Iris pigment epithelial cell (primary cell): Measurements from ENCODE around the gene AVPR1B.

ENCODE experiments used
- DNase-seq: peaks from one replicate; pipeline ENCODE4 v3.0.0-alpha.2; 2011; ENCODE audit warnings: low read depth

The AVPR1B gene

DNA sequence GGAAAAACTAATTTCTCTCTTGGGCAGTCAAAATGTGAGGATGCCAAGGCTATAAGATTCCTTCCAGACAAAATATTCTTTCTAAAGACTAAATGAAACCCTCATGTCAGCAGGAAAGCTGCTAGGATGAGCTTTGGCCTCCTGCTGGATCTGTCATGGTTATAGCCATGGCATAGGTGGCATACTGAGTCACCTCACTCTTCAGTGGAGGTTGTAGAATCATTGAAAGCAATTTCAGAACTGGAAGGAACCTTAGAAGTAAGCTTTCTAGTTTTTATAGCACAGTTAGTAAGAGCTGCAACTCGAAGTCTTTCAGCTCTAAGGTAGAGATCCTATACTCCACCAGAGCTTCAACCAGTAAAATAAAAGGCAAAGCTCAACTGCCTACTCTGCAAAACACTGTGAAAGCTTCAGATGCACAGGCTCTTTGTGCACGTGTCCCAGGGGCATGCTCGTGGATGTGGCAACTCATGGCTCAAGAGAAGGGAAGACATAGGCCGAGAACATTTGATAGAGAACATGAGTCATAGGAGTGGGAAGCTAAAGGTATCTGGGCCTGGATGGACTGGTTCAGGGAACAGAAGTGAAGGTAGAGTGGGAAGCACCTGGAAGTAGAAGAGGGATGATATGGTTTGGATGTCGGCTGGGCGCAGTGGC, 5.8 kb downstream of the AVPR1B start:
- peak; percentile 10 for DNase-seq

DNA sequence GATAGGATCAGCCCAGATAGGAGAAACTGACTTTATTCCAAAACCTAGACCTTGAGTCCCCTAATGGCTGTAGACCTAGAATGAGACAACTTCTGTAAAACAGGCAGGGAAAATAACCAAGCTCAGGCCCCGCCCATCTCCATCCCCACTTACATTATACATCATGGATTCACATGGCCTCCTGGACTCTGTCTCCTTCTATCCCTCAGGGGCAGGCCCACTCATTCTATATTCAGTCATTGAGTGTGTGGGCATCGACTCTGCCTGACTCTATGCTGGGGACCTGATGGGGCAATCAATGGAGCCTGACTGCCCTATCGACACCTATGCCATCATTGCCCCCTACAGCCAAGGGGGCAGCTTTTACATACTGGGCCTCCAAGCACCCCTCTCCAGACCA, 6.4 kb downstream of the AVPR1B start:
- no peak for DNase-seq

GRCh38 chr1:206110161-206110560, 7.0 kb downstream of the AVPR1B start:
- DNase-seq: no peak

- no peak for DNase-seq
Observed at GRCh38 chr1:206109718-206110117, 7.5 kb downstream of the AVPR1B start.

DNA sequence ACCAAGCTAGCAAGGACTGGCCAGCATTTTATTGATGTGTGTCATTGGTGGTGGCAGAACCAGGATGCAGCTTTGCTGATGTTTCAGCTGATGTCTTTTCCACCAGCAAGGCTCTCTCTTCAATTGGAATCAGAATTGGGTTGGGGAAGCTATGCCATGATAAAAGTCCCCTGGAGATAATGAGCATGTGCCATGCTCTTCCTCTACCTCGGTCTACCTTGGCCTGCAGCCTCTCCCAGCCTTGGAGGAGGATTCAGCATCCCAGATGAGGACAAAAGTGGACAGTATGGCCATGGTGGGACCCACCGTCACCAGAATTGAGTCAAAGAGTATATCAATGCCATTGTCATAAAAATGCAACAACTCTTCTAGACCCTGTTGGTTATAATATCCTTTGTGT, 8.6 kb downstream of the AVPR1B start:
- no peak for DNase-seq

GRCh38 chr1:206107168-206107544, 10.0 kb downstream of the AVPR1B start:
- DNase-seq: no peak

DNA sequence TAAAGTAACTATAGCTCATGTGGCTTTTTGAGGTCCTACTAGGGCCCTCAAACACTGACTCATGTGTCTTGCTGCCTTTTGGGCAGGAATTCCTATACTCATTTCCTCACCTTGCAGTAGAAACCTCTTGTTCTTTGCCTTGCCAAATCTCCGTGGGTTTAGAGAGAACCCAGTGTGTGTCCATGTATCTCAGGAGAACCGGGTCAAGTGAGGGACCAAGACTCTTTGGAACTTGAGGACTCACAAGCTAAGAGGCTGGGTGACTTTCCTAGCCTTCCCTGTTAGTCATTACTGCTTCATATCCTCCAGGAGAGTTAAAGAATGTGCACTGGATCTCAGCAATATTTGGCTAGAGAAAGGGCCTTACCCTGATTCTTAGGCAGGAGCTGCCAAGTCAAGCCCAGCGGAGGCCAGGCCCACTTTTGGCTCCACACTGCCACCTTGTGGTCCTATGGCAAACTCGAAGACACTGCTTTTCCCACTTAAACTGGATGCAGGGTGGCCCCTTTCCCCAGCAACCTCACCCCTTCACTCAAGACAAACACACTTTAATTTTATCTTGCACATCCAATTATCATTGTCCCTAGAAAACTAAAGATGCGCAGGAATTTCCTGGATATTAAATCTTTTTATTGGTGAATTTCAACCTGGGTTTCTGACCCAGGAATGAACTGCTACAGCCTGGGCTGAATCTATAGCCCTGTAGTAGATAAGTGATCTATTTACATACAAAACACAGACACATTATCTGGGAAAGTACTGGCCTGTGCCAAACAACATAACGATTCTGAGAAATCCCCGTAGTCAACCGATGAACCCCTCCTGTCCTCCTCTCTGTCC, 10.6 kb downstream of the AVPR1B start:
- DNase-seq: peak; percentile 62

DNA sequence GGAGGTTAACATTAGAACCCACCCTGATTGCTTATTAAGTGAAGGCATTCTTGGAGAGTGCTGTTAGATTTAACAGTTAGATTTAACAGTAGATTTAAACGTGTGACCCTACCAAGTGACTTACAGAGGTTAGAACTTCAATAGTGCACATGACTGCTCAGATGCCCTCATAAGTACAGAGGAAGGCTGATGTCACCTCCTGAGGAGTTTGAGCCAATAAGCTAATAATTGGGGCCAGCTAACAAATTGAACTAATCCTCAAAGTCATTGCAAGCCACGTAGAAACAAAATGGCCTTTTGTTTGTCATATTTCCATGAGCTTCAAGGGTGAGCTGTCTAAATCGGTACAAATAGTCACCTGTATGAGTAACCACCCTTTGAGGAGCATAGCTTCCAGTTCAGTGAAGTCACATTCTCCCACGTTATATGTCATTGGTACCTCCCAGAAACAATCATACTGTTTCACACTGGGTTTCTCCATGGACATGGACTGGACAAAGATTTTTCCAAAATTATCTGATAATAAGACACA, 11.7 kb downstream of the AVPR1B start:
- DNase-seq: no peak

- DNase-seq: no peak
Observed at GRCh38 chr1:206103979-206104378, 13.2 kb downstream of the AVPR1B start.

- DNase-seq: no peak
Observed at GRCh38 chr1:206102292-206102936, 14.8 kb downstream of the AVPR1B start.

GRCh38 chr1:206101351-206102045, 15.7 kb downstream of the AVPR1B start:
- DNase-seq: no peak

GRCh38 chr1:206100226-206100815, 16.9 kb downstream of the AVPR1B start:
- DNase-seq: no peak

DNA sequence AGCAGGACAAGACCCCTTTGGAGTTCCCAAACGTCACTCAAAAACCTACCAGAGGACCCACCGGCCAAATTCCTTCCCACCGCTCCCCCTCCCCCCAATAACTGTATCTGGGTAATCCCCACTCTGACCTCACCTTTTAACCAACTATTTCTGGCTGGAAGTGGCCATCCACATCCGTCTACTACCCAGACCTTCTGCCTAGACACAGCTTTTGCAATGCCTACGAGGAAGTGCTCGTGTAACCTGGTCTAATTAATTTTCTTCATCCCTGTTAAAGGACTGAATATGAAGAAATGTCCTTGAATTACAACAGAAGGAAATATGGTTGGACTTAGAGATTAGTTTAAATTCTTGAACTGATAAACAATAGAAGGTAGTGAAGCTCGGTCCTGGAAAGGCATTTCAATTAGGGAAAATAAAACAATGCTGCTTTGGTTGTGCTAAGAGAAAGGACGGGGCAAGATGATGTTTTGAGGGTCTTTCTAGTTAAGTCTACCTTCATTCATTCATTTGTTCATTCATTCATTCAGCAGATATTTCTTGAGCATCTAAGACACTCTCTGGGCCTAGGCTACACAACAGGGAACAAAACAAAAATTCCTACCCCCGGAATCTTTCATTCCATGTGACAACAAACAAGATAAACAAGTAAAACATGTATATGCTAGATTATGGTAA, 18.8 kb downstream of the AVPR1B start:
- DNase-seq: no peak

GRCh38 chr1:206097381-206097780, 19.8 kb downstream of the AVPR1B start:
- no peak for DNase-seq

DNA sequence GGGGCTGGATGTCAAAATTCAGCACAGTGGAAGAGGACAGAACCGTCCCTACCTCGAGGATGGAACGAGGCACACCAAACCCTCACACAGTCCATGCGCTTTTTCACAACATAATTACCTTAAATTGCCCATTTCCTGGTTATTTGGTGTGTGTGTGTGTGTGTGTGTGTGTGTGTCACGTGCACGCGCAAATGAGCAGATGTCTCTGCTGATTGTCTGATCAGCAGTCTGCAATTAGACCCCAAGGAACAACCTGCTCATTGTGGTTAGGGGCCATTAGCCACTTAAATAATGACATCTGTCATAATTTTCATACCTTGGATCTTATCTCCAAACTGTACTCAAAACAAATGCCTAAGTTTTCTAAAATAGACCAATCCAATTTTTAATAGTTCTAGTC, 23.2 kb downstream of the AVPR1B start:
- no peak for DNase-seq

DNA sequence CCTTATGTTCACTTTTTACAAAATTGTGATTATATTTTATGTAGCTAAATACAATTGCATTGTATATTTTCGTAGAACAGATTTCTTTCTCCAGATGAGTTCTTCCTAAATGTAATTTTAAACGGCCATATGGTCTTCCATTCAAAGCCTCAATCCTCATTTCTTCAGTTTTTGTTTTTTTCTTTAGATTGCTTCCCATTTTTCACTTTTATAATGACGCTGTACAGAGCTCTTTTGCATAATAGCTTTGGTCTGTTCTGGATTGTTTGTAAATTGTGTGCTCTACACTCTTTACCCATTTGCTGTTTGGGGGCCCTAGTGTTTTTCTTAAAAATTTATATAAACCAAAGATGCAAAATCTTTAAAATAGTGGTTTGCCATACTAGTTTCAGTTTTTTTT, 27.8 kb downstream of the AVPR1B start:
- no peak for DNase-seq

GRCh38 chr1:206087091-206087490, 30.1 kb downstream of the AVPR1B start:
- no peak for DNase-seq

DNA sequence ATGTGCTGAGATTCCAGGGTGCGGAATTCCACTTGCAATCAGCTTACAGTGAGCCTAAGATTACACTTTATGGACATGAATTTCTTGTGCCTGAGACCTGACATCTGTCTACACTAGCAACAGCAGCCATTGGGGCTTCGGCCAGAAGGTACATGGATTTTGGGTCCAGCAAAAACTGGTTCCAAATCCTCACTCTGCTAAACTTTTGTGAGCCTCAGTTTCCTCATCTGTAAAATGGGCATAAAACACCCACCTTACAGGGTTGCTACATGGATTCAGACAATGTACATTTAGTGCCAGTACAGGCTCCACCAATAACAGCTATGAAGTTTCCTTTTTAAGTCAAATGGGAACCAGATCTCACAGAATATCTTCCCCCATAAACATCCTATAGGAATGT, 33.4 kb downstream of the AVPR1B start:
- no peak for DNase-seq

DNA sequence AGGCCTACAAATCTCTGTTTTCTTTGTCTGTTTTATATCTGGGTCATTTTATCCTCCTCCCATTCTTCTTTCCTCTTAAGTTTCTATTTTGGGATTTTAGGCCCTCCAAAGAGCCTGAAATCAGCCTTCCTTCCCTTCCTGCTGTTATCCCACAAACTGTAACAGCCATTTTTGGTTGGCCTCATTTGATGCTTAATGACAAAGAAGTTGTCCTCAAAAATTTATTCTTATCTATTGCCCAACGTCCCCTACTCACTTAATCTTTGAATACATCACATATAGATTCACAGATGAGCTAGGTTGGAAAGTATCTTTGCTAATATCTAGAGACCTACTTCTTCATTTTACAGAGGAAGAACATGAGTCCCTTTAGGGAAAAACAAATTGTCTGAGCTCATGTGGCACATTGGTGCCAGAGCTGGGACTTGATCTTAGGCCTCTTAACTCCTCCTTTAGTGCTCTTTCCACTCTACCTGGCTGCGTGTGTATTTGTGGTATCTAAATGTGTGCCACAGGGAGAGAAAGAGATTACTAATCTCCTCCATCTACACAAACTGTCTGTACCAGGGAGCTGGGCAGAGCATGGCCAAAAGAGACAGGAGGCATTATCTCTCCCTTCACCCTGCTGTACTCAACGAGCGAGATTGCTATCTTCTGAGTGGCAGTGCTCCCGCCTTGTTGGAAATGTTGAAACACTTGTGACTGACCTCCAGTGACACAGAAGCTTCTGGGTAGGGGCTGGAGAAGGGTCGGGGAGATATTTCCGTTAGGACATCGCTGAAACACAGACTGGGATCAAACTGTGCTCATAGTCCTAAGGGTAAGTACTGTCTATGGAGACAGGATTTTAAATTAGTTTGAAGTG, 34.1 kb downstream of the AVPR1B start:
- no peak for DNase-seq

DNA sequence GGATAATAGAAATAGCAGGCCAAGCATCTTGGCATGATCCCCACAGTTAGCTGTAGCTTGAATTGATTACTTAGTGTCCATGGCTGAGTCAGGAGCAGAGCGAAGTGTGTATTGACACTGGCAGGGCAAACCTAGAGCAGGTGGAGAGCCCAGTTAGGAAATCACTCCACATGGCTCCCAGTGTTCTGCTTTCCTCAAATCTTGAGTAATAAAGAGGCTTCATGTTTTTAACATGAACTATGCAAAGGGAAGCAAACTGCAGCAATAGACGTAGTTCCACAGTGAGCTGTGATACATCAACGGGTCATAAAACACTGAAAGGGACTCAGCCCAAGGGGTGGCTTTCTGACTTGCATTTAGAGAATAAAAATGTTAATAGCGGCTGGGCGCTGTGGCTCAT, 35.3 kb downstream of the AVPR1B start:
- no peak for DNase-seq
